Kidney (tissue), 14 donors: ENCODE measurements around the gene NEUROD1. TPM values are rescaled to one million over a fixed set of nuclear protein-coding genes. Genes with fewer than 3 reads are reported as not detected.
A peak's percentile ranks its signal among the peaks of the same experiment; 100 is the strongest.

Experiments
- DNase-seq, 5 donors: peaks; one replicate each; pipeline ENCODE4 v3.0.0-alpha.2; 2013 to 2020
- FAIRE-seq: peaks from 2 replicates; lab custom pipeline; 2012; peaks lifted over from hg19 to GRCh38; lab: Jason Lieb, UNC
- H3K27ac ChIP-seq, 2 donors: one replicate each; pipeline ENCODE4 v1.7.0; 2013; ENCODE audit warnings: low read depth in 2 of 2, low read length in 2 of 2, inconsistent platforms in 1 of 2
- H3K27me3 ChIP-seq: one replicate; pipeline ENCODE4 v1.7.1; 2013; ENCODE audit warnings: low read length, inconsistent platforms; ENCODE audit not compliant: control insufficient read depth, insufficient read depth
- H3K36me3 ChIP-seq, 3 donors: one replicate each; pipeline versions ENCODE4 v1.7.0 to v1.7.1; 2013; ENCODE audit warnings: low read length in 3 of 3, control low read depth in 1 of 3, inconsistent platforms in 1 of 3; ENCODE audit not compliant: insufficient read depth in 3 of 3, control insufficient read depth in 2 of 3
- H3K4me1 ChIP-seq, 3 donors: one replicate each; pipeline versions ENCODE4 v1.7.0 to v1.7.1; 2013; ENCODE audit warnings: low read length in 3 of 3, inconsistent platforms in 1 of 3, low read depth in 1 of 3; ENCODE audit not compliant: control insufficient read depth in 2 of 3, insufficient read depth in 2 of 3
- H3K4me3 ChIP-seq, 3 donors: one replicate each; pipeline versions ENCODE4 v1.7.0 to v1.8.1; 2013; ENCODE audit warnings: low read length in 3 of 3, control low read depth in 1 of 3, inconsistent platforms in 1 of 3
- H3K9ac ChIP-seq, 3 donors: one replicate each; pipeline versions ENCODE4 v1.7.0 to v1.7.1; 2013; ENCODE audit warnings: low read length in 3 of 3, control low read depth in 1 of 3, inconsistent platforms in 1 of 3
- H3K9me3 ChIP-seq, 3 donors: one replicate each; pipeline versions ENCODE4 v1.7.0 to v1.7.1; 2013; ENCODE audit warnings: low read length in 3 of 3, control low read depth in 1 of 3, inconsistent platforms in 1 of 3; ENCODE audit not compliant: control insufficient read depth in 2 of 3, insufficient read depth in 1 of 3
- CTCF ChIP-seq: IDR thresholded peaks from 3 replicates; pipeline ENCODE4 v1.5.1; 2012; ENCODE audit warnings: mild to moderate bottlenecking, moderate library complexity, borderline replicate concordance; ENCODE audit not compliant: insufficient read depth; ENCODE audit errors: extremely low read depth
- intact Hi-C: fragments of 100-400 bp; cut with DNase I; formaldehyde crosslinking; loops from one replicate; pipeline ENCODE4 v1.11.1; 2022
- polyA plus RNA-seq: library from polyadenylated mRNA; stranded (reverse); fragments of 350-450 nt; fragmentation: Illumina TruSeq; extraction: RNeasy Lipid Tissue Mini Kit (QIAGEN cat#74804); gene quantifications from one replicate; pipeline ENCODE4 v1.2.3, GENCODE V29; 2014; ENCODE audit warnings: low read depth, low replicate concordance; ENCODE audit not compliant: insufficient read depth
- total RNA-seq: library from RNA; stranded (reverse); fragmentation: NEBNext Ultra II Directional; extraction: Animal tissue kit (Norgen Biotek cat#: 25700); gene quantifications from one replicate; pipeline ENCODE4 v1.2.1, GENCODE V29; 2021
- donor health status: control.
- donor health status: control.
- donor health status: control.
- donor health status: control.
- donor health status: control.
- donor health status: DM: yes; HTN: yes; CAD: no.
- donor health status: Normal renal cell carcinoma (clear cell type).

The NEUROD1 gene
- total and polyA plus RNA-seq, 2 donors from 2014 or later = not detected

- FAIRE-seq = no peak
- H3K27me3 ChIP-seq = peaks cover 51% of the 10 kb centered on the region
- no peak overlapping the region for H3K4me3 ChIP-seq
- DNase-seq = peak in 2 of 5 donors; percentile 9 to 47
- H3K9me3 ChIP-seq = no peaks in the 10 kb centered on the region
- H3K27ac ChIP-seq = no peak overlapping the region
- no peaks in the 10 kb centered on the region for H3K36me3 ChIP-seq
- peaks cover 0 to 11% (median 0%) of the 10 kb centered on the region in 3 donors for H3K4me1 ChIP-seq
- no peak overlapping the region for H3K9ac ChIP-seq
- intact Hi-C loops = no loop called here
- TF ChIP-seq CTCF = no peak
These were observed 4.3 kb upstream of the NEUROD1 start for GRCh38 chr2:181684454-181685149.

- Histone ChIP-seq H3K36me3 (no peaks in the 10 kb centered on the region), H3K4me1 (peaks cover 0 to 11% (median 0%) of the 10 kb centered on the region in 3 donors), H3K4me3 (no peak overlapping the region), H3K9ac (no peak overlapping the region), H3K27ac (no peak overlapping the region), H3K9me3 (no peaks in the 10 kb centered on the region), H3K27me3 (peaks cover 57% of the 10 kb centered on the region)
- TF ChIP-seq CTCF = no peak
- no peak for FAIRE-seq
- intact Hi-C loops = no loop called here
- peak; percentile 42 to 67 (median 47) for DNase-seq
These were observed 3.5 kb upstream of the NEUROD1 start for GRCh38 chr2:181683518-181684453.

GRCh38 chr2:181682795-181683517 lies 2.6 kb upstream of the NEUROD1 start:
- no peaks in the 10 kb centered on the region for H3K36me3 ChIP-seq
- H3K9ac ChIP-seq = no peak overlapping the region
- peaks cover 0 to 11% (median 0%) of the 10 kb centered on the region in 3 donors for H3K4me1 ChIP-seq
- no peaks in the 10 kb centered on the region for H3K9me3 ChIP-seq
- no peak for TF ChIP-seq CTCF
- FAIRE-seq (no peak), DNase-seq (peak in 1 of 5 donors; percentile 55)
- no peak overlapping the region for H3K27ac ChIP-seq
- H3K27me3 ChIP-seq = peaks cover 65% of the 10 kb centered on the region
- no peak overlapping the region for H3K4me3 ChIP-seq
- intact Hi-C loops = no loop called here
